Inferior parietal cortex (tissue), 1 donor: ENCODE data around the gene PCSK6.
"Not testable (repeated sequence)": the region's sequence is repeated elsewhere in the genome, so short reads cannot be mapped to it uniquely, and the experiment has no call there.

Source experiments
- DNase-seq: peaks from one replicate; pipeline ENCODE4 v3.0.0-alpha.2; 2016; ENCODE audit errors: extremely low spot score

The PCSK6 gene

DNA sequence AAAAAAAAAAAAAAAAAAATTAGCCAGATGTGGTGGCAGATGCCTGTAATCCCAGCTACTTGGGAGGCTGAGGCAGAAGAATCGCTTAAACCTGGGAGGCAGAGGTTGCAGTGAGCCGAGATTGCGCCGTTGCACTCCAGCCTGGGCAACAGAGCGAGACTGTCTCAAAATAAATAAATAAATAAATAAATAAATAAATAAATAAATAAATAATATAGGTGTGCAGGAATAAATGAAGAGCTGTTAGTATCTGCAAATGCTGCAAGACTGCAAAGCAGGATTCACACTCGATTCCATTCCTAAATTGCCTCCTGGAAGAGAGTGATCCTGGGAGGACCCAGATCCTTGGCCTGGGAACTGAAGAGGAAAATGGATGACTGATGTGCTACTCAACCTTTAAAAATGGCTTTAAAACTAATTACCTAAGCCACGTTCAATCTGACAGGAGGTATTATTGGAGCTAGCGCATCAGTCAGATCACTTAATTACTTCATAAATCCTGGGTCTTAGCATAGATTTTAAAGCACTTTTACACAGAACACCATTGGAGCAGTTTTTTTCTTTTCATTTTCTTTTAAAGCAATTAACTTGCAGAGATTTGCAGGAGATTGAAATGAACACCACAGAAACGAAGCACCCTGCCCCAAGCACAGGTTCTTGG is 132.9 kb downstream of the PCSK6 start:
- not testable (repeated sequence) for DNase-seq

DNA sequence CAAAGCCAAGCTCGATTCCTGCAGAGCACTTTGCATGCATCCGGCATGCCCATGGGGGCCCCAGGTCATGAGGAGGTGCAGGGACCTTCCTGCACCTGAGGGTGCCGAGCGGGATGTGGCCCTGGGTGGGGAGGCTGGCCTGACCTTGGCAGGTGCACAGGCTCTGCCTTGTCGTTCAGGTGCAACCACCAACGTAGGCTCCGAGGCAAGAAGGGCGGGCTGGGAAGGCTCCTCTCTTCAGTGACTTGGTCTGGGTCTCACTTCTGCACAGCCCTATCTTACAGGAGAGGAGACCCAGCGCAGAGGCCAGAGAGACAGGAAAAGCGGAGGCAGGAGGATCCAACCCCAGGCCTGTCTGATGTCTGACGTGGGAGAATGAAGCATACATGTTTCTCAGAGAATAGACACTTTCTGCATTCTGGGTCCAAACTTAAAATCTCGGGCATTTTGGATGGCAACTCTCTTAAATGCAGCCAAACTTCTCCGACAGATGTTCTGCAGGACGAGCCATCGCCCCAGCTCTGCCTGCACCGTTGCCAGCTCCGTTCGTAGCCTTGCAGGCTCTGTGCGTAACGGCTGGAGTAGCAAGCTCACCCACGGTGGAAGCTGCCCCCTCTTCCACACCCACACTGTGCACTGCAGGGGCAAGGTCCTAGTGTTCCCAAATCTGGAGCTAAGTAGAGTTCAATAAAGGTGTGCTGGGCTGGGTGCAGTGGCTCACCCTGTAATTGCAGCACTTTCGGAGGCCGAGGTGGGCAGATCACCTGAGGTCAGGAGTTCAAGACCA is 133.6 kb downstream of the PCSK6 start:
- no peak for DNase-seq

DNA sequence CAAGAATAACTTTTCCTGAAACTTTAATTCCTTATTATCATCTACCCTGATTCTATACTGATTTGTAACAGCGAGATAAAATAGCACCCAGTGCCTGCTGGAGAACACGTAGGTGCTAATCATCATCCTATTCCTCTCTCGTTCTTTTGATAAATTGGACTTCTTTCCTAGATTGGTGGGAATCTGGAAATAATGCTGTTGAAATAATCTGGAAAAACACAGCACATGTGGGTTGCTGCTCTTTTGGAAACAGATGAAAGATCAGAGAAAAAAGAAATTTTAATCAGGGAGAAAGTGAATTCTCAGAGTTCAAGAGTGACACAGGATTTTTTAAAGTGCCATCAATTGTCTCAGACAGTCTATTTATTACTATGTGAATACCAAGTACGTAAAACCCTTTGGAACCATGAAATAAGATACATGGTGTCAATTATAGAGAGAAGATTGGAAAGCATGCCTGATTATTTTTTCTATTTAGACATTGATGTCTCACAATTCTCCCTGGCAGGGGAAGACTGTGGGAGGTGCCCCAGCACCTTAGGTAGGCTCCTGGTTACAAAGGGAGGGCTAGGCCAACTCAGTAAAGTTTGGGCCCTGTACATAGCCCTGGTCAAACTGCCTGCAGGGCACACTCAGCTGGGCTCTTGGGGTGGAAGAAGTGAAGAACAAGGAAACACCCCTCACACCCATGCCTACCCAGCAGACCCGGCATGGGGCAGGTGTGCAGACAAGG is 134.4 kb downstream of the PCSK6 start:
- DNase-seq = no peak

DNA sequence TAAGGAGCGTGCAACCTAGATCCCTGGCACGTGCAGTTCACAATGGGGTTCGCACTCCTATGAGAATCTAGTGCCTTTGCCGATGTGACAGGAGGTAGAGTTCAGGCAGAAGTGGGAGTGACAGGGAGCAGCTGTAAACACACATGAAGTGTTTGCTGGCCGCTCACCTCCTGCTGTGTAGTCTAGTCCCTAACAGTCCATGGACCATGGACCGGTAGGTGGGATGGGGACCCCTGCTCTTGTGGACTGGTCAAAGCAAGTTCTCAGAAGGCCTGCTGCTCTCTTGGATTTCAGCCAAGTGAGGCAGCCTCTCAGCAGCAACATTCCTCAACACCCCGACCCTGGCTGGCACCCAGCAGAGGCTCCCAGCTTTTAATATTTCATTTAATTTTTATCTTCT is 136.3 kb downstream of the PCSK6 start:
- DNase-seq = no peak

DNA sequence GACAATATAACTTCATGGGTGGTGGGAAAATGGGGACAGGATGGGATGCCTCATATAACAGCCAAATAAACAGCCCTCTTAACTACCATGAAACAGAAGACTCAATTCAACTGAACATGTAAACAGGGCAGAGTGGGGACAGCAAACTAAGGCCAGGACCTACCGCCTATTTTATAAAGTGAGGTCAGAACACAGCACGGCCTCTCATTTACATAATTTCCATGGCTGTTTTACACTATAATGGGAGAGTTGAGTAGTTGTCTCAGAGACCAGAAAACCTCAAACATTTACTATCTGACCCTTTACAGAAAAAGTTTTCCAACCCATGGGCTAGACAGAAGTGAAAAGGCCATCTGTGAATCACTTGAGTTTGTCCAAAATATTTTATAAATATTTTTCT is 137.8 kb downstream of the PCSK6 start:
- DNase-seq = no peak

DNA sequence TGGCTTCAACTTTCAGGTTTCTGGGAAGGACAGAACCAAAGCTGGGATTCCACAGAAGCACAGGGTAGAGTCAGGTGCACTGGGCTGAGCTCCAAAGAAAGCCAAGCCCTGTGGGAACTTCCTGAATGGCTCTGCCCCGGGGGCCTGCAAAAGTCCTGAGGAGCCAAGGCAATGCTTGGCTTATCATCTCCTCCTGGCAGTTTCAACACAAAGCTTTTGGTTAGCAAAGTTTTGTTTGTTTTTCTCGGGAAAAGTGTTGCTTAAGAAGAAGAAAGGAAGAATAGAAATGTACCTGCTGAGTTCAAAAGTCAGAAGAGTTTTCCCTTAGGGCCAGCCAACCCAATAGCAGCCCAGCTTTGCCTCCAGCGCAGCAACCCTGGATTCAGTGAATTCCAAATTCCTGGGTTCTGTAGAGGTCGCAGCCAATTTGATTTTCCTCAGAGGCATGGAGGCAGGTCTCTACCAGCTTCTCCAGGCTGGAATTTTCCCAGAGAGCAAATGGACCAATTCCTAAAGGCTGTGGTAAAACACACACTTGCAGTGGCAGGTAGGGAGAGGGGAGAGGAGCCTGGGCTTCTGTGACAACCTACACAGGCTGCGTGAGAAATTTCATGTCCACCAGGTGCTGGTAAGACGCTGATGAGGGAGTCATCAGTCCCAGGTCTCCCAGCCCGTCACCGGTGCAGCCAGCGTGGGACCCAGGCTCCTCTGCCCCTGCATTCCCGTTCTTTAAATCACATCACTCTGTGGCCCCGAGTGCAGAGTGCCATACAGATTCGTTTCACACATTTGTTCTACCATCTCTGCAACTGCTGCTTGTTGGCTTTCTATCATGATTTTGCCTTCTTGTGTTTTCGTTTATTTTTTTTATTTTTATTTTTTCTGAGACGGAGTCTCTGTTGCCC is 140.2 kb downstream of the PCSK6 start:
- DNase-seq = no peak

DNA sequence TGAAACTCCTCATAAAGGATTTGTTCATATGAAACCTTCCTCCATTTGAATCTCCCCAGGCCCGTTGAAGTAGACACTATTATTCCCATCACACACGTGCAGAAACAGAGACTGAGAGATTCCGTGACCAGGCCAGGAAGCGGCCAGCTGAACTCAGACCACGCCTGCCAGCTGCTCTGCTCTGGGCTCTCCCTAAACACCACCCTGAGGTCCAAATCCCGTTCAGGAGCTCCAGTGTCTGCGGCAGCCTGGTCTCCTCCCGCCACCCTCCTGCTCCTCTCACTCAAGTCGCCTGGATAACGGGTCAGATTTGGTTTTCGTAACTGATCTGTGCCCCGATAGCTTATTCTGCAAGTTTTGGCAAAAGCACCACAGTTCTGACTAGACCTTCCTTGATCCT is 140.9 kb downstream of the PCSK6 start:
- DNase-seq = no peak

DNA sequence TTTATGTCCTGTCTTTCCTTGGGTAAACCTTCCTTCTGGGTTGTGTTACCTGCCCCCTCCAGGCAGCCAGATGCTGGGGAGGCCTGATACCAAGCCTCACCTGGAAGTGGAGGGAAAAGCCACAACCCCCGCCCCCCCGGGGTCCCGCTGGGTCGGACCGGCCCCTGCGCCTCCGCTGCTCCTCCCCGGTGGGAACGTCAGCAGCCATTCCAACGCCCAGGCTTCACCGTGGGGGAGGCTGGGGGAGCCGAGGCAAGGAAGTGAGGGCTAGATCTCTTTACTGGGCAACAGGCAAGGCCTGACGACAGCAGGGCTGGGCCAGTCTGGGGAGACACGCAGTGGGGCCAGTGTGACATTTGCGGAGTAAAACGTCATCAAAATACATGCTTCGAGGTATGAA is 141.5 kb downstream of the PCSK6 start:
- DNase-seq = no peak

DNA sequence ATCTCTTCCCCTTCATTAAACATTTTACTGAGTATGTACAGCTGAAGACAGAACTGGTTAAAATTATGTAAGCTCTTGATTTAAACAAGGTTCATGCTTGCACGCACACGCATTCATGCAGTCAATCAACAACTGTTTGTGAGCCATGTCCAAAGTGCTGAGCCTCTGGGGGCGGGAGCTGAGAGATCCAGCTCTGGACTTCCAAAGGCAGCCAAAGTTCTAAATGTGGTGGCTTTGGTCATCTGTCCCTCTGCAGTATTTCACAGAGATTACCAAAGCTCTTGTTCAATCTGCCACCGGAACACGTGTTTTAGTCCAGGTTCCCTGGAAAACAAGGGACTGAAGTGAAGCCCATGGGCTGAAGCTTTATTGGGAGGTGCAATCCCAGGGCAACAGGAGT is 142.1 kb downstream of the PCSK6 start:
- no peak for DNase-seq

DNA sequence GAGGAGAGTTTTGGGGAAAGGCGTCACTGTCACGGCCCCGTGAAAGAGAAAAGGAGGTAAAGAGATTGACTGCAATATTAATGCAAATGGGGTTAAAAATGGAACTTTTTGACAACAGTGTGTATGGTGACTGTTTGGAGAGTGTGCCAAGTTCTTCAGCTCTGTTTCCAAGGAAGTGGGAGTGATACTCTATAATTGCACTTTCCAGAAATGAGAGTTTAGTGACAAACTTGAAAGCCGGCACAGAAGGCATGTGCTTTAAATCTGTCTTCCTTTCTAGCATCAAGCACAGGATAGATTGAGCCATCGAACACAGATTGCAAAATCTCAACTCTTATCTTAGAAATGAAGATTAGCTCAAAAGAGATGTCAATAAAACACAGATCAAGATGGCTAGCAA is 142.6 kb downstream of the PCSK6 start:
- peak; percentile 38 for DNase-seq

DNA sequence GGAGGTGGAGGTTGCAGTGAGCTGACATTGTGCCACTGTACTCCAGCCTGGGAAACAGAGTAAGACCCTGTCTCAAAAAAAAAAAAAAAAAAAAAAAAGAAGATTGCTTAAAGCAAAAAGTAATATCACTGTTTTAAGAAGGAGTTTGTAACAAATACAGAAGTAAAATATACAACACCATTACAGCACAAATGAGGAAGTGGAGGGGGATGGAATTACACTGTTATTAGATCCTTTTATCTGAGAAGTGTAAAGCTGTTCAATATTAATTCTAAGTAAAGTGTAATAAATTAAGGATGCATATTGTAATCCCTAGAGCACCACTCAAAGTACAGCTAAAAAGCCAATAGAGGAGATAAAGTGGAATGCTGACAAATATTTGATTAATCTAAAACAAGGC is 147.5 kb downstream of the PCSK6 start:
- no peak for DNase-seq

DNA sequence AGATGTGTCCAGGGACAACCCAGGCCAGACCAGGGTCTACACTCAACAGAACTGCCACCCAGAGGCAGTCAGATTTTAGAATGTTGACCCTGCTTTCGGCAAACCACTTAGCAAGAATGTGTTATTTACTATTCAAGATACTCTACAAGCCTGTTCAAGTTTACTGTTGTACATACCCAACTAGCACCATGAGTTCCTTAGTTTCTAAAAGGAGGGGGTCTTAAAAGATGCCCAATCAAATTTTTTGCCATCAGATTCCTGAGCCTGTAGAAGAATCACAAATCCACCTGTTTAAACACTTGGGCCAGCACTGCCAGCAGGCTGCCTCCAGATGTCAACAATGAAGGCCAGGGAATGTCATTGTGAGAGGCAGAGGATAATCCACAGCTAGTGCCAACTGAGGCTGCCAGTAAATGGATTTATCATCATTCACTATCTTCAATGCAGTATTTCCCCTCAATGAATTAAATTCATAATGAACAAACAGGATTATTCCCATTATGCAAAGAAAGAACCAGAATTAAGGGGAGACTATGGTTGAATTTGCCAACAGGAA is 150.9 kb downstream of the PCSK6 start:
- DNase-seq = no peak

DNA sequence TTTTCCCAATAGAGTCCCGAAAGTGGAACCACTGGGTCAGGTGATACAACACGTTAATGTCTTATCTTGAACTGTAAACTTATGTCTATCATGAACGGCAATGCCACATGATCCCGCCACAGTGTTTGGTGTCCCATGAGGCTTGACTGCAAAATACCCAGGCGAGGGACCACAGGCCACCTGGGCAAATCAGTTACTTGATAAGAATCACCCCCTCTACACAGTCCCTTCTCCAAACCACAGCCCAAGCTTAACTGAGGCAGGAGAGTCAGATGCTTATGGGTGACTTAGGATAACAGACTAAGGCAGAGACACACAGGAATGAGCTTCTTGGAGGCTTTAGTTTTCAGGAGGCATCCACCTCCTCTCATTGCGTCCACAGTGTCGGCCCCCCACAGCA is 151.5 kb downstream of the PCSK6 start:
- DNase-seq = no peak

DNA sequence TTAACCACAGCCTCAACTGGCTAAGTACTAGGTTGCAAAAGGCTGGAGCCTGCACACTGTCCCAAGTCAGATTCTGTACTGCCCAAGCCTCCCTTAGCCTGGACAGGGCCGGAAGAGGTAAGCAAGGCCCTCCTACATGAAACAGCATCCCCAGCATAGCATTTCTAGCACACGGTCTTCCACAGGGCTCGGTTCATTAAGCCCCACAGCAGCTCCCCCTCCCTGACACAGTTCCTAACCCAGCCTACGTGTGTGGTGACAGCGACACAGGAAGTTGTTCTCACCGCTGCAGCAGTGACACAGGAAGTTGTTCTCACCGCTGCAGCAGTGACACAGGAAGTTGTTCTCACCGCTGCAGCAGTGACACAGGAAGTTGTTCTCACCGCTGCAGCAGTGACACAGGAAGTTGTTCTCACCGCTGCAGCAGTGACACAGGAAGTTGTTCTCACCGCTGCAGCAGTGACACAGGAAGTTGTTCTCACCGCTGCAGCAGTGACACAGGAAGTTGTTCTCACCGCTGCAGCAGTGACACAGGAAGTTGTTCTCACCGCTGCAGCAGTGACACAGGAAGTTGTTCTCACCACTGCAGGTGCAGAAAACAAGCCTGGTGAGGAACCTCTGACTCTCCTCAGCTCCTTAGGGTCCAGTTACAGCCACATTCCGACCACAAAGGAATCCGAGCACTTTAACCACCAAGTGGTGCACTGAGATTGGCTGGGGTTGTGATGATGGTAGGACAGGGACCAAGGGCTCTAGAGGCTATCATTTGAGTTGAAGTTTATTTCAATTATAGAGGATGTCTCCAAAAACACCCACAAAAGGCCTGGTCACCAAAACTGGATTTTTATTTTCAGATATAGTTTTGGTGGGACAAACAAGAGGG is 155.4 kb downstream of the PCSK6 start:
- not testable (repeated sequence) for DNase-seq

DNA sequence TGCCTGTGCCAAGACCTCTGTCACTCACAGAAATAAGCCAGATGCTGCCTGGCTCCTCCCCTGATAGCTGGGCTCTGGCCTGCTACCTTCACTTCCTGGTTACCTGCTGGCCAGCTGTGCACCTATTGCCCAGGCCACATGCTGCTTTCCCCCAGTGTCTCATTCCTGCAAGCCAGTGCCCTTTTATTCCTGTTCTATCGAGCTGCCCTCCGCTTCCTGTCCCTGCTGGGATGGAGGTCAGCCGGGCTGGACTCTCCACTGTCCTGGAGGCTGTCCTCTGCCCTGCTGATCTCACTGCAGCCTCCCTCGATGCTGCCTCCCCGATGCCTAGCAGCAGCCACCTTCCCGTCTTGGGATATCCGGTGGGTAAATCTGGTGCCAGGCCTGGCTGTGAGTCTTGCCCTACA is 157.4 kb downstream of the PCSK6 start:
- no peak for DNase-seq

DNA sequence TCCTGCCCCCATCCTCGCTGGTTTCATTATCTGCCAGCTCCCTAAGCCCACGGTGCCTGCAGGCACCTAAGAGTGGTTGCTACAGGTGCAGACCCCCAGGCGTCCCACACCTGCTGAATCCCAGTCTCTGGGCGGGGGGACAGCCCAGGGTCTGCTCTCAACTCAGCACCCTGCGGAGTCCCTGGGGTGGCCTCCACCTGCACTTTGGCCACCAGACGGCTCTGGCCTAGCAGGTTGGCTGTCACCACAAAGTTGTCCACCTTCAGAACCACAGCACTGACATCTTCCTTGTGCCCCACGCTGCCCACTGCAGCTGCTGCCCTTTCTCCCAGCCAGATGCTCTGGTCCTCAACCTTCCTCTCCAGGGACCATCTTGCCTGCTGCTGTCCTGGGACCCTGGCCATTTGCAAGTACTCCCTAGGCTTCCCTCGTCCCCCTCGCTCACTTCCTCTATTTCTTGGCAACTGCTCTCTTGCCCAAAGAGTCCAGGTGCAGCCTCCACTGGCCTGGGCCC is 159.6 kb downstream of the PCSK6 start:
- DNase-seq = no peak

DNA sequence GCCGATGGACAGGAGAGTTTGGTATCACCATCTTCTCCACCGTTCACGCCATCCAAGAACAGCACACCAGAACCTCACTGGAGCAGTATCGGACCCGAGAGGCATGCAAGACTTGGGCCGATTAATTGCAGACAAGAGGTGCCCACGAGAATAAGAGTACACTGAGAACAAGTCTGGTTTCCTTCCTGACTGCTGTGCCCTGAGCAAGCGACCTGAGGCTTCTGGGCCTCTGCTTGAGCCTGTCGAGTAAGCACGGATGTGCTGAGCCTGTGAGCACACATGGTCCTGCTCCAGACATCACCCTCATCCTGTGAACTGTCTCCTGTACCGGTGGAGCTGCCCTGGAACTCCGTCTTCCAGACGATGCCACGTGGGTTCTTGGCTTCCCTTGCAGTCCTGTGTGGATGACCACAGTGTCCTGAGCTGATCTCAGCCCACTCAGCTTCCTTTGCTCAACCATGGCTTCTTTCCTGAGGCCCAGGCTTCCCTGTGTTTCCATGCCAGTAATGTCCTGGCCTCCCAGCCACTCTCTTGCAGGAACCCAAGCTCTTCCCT is 160.1 kb downstream of the PCSK6 start:
- DNase-seq = no peak

DNA sequence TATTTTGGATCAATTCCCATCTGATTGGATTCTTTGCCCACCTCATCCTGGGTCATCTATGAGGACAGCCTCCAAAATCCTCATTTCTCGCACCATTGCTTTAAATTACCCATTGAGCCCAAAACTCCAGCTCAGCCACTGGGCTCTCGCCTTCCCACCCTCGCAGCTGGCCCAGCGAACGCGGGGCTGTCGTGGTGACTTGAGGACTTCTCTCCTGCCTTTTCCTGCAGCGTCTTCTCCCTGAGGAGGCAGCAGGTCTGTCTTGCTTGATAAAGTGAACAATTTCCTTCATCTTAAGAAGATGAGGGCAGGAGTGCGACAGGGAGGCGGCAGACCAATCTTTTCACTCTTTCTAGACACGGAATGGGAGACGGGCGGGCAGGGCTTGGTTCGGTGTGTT is 161.5 kb downstream of the PCSK6 start:
- no peak for DNase-seq

DNA sequence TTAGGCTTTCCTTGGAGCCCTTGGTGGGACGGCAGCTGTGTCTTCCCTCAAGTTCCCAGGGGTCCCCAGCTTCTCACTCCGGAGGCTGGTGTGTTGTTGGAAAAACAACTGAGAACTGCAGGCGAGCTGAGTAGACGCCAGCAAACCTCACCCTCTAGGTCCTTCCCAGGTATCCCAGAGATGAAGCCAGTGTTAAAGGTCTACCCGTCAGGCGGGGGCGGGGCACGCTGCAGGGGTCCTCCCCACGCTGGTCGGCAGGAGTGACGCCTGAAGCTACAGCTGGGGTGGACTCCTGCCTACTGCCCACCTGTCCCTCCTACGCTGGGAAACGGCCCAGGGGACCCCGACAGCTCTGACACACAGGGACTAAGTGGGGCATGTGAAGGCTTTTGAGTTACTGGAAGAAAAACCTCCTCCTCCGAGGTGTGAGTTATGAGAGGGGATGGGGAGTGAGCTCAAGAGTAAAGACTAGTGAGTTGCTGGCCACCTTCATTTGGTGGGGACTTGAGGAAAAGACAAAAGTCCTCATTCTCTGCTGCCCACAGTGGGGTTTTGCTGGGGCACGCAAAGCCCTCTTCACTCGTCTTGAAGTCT is 162.3 kb downstream of the PCSK6 start:
- DNase-seq = no peak
